K562 (cell line): ENCODE measurements around the gene CAPN12. TPM values are rescaled to one million over a fixed set of nuclear protein-coding genes. Genes with fewer than 3 reads are reported as not detected.
A peak's percentile ranks its signal among the peaks of the same experiment; 100 is the strongest.

Experiments
- ATAC-seq: fragments of 200-7000 bp; cut with Tn5 transposase; 3 replicates; pipeline ENCODE4 v1.9.1; 2020; ENCODE audit warnings: moderate library complexity
- BruUV-seq: library from RNA; stranded (reverse); fragments of 400-500 nt; replicated peaks from 2 replicates; lab custom pipeline; 2021; lab: Mats Ljungman, UMichigan
- CTCF ChIA-PET: fragments of 300-600 bp; formaldehyde crosslinking; extraction: SDS; loops from one replicate; lab custom pipeline; 2021; ENCODE audit warnings: low intra/inter-chr PET ratio; lab: Yijun Ruan, JAX
- POLR2A ChIA-PET: fragments of 300-600, 350-650 bp; sonication (Branson Sonifier 250); formaldehyde crosslinking; extraction: SDS; loops from one replicate; lab custom pipeline; 2021; ENCODE audit warnings: antibody characterized with exemption, inconsistent platforms; lab: Yijun Ruan, JAX
- DNase-seq, 4 experiments: peaks; one replicate each; pipeline versions ENCODE4 v3.0.0 to v3.0.0-alpha.2; 2011 to 2018; ENCODE audit warnings: low spot score in 3 of 4, mixed read lengths in 3 of 4; ENCODE audit errors: extremely low read depth in 1 of 4
- FAIRE-seq: peaks from 2 replicates; lab custom pipeline; 2011; peaks lifted over from hg19 to GRCh38; lab: Jason Lieb, UNC
- H2AFZ ChIP-seq: 2 replicates; pipeline ENCODE4 v1.6.0; 2011; ENCODE audit warnings: low read depth, low read length, control low read depth, inconsistent platforms
- H3K27ac ChIP-seq: fragments of 200-600 bp; 3 replicates; pipeline ENCODE4 v1.8.0; 2011; ENCODE audit warnings: low read depth, mild to moderate bottlenecking, control low read depth, inconsistent platforms, low read length, moderate library complexity, mixed read lengths; ENCODE audit errors: extremely low read depth
- H3K27me3 ChIP-seq, 2 experiments: fragments of 300-600 bp in 1 of 2; 2 replicates in 1 of 2; 3 replicates in 1 of 2; pipeline versions ENCODE4 v1.6.0 to v1.8.0; 2011; ENCODE audit warnings: inconsistent platforms in 2 of 2, low read length in 2 of 2, mild to moderate bottlenecking in 1 of 2, mixed read lengths in 1 of 2, moderate library complexity in 1 of 2; ENCODE audit not compliant: control insufficient read depth in 2 of 2, insufficient read depth in 2 of 2
- H3K36me3 ChIP-seq: fragments of 300-600 bp; 3 replicates; pipeline ENCODE4 v1.8.0; 2011; ENCODE audit warnings: mild to moderate bottlenecking, low read length, inconsistent platforms; ENCODE audit not compliant: control insufficient read depth, insufficient read depth
- H3K4me1 ChIP-seq, 2 experiments: fragments of 200-600 bp in 1 of 2; replicated peaks in 1 of 2; 2 replicates in 1 of 2; 3 replicates in 1 of 2; pipeline versions ENCODE4 v1.5.1 to v1.8.0; 2011; ENCODE audit warnings: inconsistent platforms in 2 of 2, low read length in 2 of 2, mild to moderate bottlenecking in 1 of 2, mixed read lengths in 1 of 2, moderate library complexity in 1 of 2; ENCODE audit not compliant: control insufficient read depth in 2 of 2, insufficient read depth in 2 of 2
- H3K4me2 ChIP-seq: 2 replicates; pipeline ENCODE4 v1.6.1; 2011; ENCODE audit warnings: low read length, control low read depth, inconsistent platforms, mixed read lengths; ENCODE audit not compliant: insufficient read depth
- H3K4me3 ChIP-seq: fragments of 200-600 bp; sonication (generic), shearing (Covaris generic); 2 replicates; pipeline ENCODE4 v1.5.1; 2016; ENCODE audit warnings: control low read depth, inconsistent platforms
- H3K79me2 ChIP-seq: fragments of 200-600 bp; 3 replicates; pipeline ENCODE4 v1.8.0; 2011; ENCODE audit warnings: low read length, inconsistent platforms; ENCODE audit not compliant: control insufficient read depth, insufficient read depth
- H3K9ac ChIP-seq, 2 experiments: 2 replicates each; pipeline versions ENCODE4 v1.6.0 to v1.6.1; 2011; ENCODE audit warnings: low read depth in 2 of 2, low read length in 2 of 2, control low read depth in 1 of 2, inconsistent platforms in 1 of 2, mild to moderate bottlenecking in 1 of 2, mixed read lengths in 1 of 2; ENCODE audit not compliant: insufficient read depth in 1 of 2
- H3K9me1 ChIP-seq: one replicate; pipeline ENCODE4 v1.6.0; 2011; ENCODE audit warnings: inconsistent platforms, mild to moderate bottlenecking, low read length, moderate library complexity; ENCODE audit not compliant: control insufficient read depth, insufficient read depth
- H3K9me3 ChIP-seq: replicated peaks from 2 replicates; pipeline ENCODE4 v1.5.1; 2011; ENCODE audit warnings: low read depth, low read length, inconsistent platforms; ENCODE audit not compliant: control insufficient read depth, insufficient read depth
- H4K20me1 ChIP-seq: replicated peaks from 2 replicates; pipeline ENCODE4 v1.6.1; 2011; ENCODE audit warnings: low read length, inconsistent platforms, mixed read lengths; ENCODE audit not compliant: control insufficient read depth, insufficient read depth
- BRD4 ChIP-seq: fragments of 200-600 bp; sonication (generic); IDR thresholded peaks from 2 replicates; pipeline ENCODE4 v1.6.1; 2017; ENCODE audit warnings: inconsistent platforms
- HMGN3 ChIP-seq: IDR thresholded peaks from 2 replicates; pipeline ENCODE4 v1.6.1; 2011; ENCODE audit warnings: borderline replicate concordance, low read depth, mild to moderate bottlenecking, mixed read lengths, low read length; ENCODE audit not compliant: insufficient read length; ENCODE audit errors: extremely low read depth
- LCOR ChIP-seq: sonication (generic); formaldehyde crosslinking; IDR thresholded peaks from 2 replicates; pipeline ENCODE4 v1.8.0; 2022; ENCODE audit warnings: mild to moderate bottlenecking, missing genetic modification reagents
- POLR2G ChIP-seq: fragments of 200-400 bp; formaldehyde crosslinking; IDR thresholded peaks from 2 replicates; pipeline ENCODE4 v1.6.1; 2017; ENCODE audit warnings: low read depth, mild to moderate bottlenecking, antibody characterized with exemption, low read length, moderate library complexity
- RCOR1 ChIP-seq, 2 experiments: IDR thresholded peaks; 2 replicates each; pipeline ENCODE4 v1.6.1; 2012; ENCODE audit warnings: low read depth in 2 of 2, low read length in 2 of 2, borderline replicate concordance in 1 of 2, improper control_type of control experiment in 1 of 2
- SIN3B ChIP-seq: fragments of 450-650 bp; IDR thresholded peaks from 2 replicates; pipeline ENCODE4 v1.6.1; 2017; ENCODE audit warnings: low read depth, mild to moderate bottlenecking, moderate library complexity
- SP1 ChIP-seq: sonication (generic); formaldehyde crosslinking; IDR thresholded peaks from 2 replicates; pipeline ENCODE4 v1.8.1; 2022; ENCODE audit warnings: mild to moderate bottlenecking, missing genetic modification reagents
- ZNF316 ChIP-seq: fragments of 450-650 bp; IDR thresholded peaks from 2 replicates; pipeline ENCODE4 v1.6.1; 2016
- WGBS: fragments of 100-300 bp; shearing (Covaris generic); methylation state at CpG from one replicate; pipeline ENCODE4 v1.1.6; 2016; ENCODE audit warnings: low coverage, mixed read lengths; ENCODE audit not compliant: insufficient coverage; ENCODE audit errors: missing lambda C conversion rate; 5-methylcytosine and 5-hydroxymethylcytosine counted together
- in situ Hi-C: fragments of 300-500 bp; cut with MboI; formaldehyde crosslinking; loops from 4 replicates; pipeline ENCODE4 v1.15.0; 2018; ENCODE audit warnings: inconsistent platforms, mixed read lengths
- intact Hi-C: fragments of 100-400 bp; cut with micrococcal nuclease; formaldehyde crosslinking; loops from 2 replicates; pipeline ENCODE4 v1.14.2; 2022
- polyA plus RNA-seq, 8 experiments: library from polyadenylated mRNA; depleted of rRNA in 4 of 8; stranded (reverse) in 5 of 8; unstranded in 3 of 8; fragments of >200 nt; fragmentation: Nextera tagmentation in 2 of 8; fragmentation: Illumina TruSeq in 1 of 8; extraction: Ambion mirVana in 2 of 8; extraction: Trizol in 1 of 8; gene quantifications; 2 replicates each; pipeline versions ENCODE4 v1.2.1 to v1.2.3, GENCODE V29; 2011 to 2014; ENCODE audit warnings: inconsistent platforms in 1 of 8, missing spikeins in 1 of 8
- total RNA-seq, 7 experiments: library from RNA; depleted of rRNA in 6 of 7; stranded (reverse); fragments of >200 nt in 6 of 7; fragmentation: Illumina TruSeq in 2 of 7; extraction: Trizol in 2 of 7; gene quantifications; 2 replicates each; pipeline versions ENCODE4 v1.2.1 to v1.2.3, GENCODE V29; 2011 to 2021; ENCODE audit warnings: low replicate concordance in 1 of 7
- TF ChIP-seq, protein P1 (sequence below): sonication (generic); formaldehyde crosslinking; IDR thresholded peaks from 2 replicates; pipeline ENCODE4 v1.8.0; 2022; ENCODE audit warnings: missing genetic modification reagents, mild to moderate bottlenecking, moderate library complexity, borderline replicate concordance
- TF ChIP-seq, protein P2 (sequence below): sonication (generic); formaldehyde crosslinking; IDR thresholded peaks from 2 replicates; pipeline ENCODE4 v1.8.0; 2022; ENCODE audit warnings: mild to moderate bottlenecking, missing genetic modification reagents
- TF ChIP-seq, protein P3 (sequence below): sonication (generic); formaldehyde crosslinking; IDR thresholded peaks from 2 replicates; pipeline ENCODE4 v1.8.1; 2023; ENCODE audit warnings: missing genetic modification reagents, mild to moderate bottlenecking, borderline replicate concordance

CAPN12 gene
- total and polyA plus RNA-seq, 9 of the 15 experiments (the other 6 are each of a cell fraction or from before 2014, with no cell fraction given): 0.83 to 7.0 (median 1.6) TPM

DNA sequence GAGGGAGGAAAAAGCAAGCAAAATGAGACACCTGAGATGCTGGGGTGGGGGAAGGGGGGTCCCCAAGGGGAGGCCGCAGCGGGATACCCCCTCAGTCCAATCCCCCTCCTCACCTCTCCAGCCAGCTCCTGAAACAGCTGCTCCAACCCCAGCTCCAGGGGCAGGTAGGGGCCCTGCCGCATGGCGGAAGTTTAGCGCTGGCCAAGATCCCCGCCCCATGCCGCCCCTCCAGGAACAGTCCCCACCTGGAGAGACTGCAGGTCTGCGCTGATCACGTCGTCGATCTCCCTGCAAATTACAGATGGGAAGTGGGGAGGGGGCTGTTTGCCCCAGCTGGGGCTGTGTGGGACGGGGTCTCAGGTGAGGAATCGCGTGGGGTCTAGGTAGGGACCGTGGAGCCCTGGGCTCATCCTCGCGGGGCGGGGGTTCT is 9.0 kb downstream of the CAPN12 start:
- in situ Hi-C loops: no loop called here
- ATAC-seq (peak; percentile 9; the same call in 2 of the 3 replicates), DNase-seq (peak; percentile 45 to 71 (median 62)), FAIRE-seq (no peak)
- ChIA-PET CTCF (no interaction called here), POLR2A (interaction anchor here (0.5 to 1.2 kb wide), 3 partner anchors 10 to 18 kb away, joined by 3 to 5 read pairs (median 4); no protein-coding TSS in a partner anchor)
- Histone ChIP-seq H3K4me3 (peak overlapping the region; percentile 17; the same call in 1 of the 2 replicates), H3K27me3 (no peaks in the 10 kb centered on the region), H3K4me2 (peak overlapping the region; percentile 71), H3K9me1 (no peaks in the 10 kb centered on the region), H3K27ac (peak overlapping the region; percentile 49; the same call in 1 of the 3 replicates), H3K79me2 (peaks cover 8% of the 10 kb centered on the region; the same call in 1 of the 3 replicates), H4K20me1 (0 out of 2 replicates have a peak, but pooled peaks cover 3% of the 10 kb centered on the region), H2AFZ (peak overlapping the region; percentile 71), H3K9ac (peak overlapping the region in 1 of 2 experiments; percentile 46; a peak in 2 of 4 replicates), H3K9me3 (no peaks in the 10 kb centered on the region), H3K4me1 (peaks cover 19 to 58% of the 10 kb centered on the region in 2 experiments; a peak in 4 of 5 replicates), H3K36me3 (peaks cover 21% of the 10 kb centered on the region; the same call in 2 of the 3 replicates)
- intact Hi-C loops: loop anchor here (5.0 to 10.0 kb wide), 3 partner anchors 97 to 200 kb away; partner anchors contain the start of genes ECH1, MRPS12 and SARS2
- TF ChIP-seq POLR2G (0 out of 2 replicates have a peak, but pooled peaks have one; percentile 2), SIN3B (0 out of 2 replicates have a peak, but pooled peaks have one; percentile 22), HMGN3 (peak; percentile 31), SP1 (CRISPR knock-in tag) (peak; percentile 8; the same call in 1 of the 2 replicates), LCOR (CRISPR knock-in tag) (no peak), RCOR1 (IDR thresholded peaks at IDR 0.05; ENCODE audit: borderline replicate concordance in 1 of 2, low read depth in 2 of 2, low read length in 2 of 2) (no peak), BRD4 (no peak), ZNF316 (no peak)
- TF ChIP-seq, protein P1, sequence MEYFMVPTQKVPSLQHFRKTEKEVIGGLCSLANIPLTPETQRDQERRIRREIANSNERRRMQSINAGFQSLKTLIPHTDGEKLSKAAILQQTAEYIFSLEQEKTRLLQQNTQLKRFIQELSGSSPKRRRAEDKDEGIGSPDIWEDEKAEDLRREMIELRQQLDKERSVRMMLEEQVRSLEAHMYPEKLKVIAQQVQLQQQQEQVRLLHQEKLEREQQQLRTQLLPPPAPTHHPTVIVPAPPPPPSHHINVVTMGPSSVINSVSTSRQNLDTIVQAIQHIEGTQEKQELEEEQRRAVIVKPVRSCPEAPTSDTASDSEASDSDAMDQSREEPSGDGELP (CRISPR knock-in tag): peak; percentile 63; the same call in 1 of the 2 replicates
- TF ChIP-seq, protein P2, sequence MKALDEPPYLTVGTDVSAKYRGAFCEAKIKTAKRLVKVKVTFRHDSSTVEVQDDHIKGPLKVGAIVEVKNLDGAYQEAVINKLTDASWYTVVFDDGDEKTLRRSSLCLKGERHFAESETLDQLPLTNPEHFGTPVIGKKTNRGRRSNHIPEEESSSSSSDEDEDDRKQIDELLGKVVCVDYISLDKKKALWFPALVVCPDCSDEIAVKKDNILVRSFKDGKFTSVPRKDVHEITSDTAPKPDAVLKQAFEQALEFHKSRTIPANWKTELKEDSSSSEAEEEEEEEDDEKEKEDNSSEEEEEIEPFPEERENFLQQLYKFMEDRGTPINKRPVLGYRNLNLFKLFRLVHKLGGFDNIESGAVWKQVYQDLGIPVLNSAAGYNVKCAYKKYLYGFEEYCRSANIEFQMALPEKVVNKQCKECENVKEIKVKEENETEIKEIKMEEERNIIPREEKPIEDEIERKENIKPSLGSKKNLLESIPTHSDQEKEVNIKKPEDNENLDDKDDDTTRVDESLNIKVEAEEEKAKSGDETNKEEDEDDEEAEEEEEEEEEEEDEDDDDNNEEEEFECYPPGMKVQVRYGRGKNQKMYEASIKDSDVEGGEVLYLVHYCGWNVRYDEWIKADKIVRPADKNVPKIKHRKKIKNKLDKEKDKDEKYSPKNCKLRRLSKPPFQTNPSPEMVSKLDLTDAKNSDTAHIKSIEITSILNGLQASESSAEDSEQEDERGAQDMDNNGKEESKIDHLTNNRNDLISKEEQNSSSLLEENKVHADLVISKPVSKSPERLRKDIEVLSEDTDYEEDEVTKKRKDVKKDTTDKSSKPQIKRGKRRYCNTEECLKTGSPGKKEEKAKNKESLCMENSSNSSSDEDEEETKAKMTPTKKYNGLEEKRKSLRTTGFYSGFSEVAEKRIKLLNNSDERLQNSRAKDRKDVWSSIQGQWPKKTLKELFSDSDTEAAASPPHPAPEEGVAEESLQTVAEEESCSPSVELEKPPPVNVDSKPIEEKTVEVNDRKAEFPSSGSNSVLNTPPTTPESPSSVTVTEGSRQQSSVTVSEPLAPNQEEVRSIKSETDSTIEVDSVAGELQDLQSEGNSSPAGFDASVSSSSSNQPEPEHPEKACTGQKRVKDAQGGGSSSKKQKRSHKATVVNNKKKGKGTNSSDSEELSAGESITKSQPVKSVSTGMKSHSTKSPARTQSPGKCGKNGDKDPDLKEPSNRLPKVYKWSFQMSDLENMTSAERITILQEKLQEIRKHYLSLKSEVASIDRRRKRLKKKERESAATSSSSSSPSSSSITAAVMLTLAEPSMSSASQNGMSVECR (CRISPR knock-in tag): peak; percentile 44; the same call in 1 of the 2 replicates
- TF ChIP-seq, protein P3, sequence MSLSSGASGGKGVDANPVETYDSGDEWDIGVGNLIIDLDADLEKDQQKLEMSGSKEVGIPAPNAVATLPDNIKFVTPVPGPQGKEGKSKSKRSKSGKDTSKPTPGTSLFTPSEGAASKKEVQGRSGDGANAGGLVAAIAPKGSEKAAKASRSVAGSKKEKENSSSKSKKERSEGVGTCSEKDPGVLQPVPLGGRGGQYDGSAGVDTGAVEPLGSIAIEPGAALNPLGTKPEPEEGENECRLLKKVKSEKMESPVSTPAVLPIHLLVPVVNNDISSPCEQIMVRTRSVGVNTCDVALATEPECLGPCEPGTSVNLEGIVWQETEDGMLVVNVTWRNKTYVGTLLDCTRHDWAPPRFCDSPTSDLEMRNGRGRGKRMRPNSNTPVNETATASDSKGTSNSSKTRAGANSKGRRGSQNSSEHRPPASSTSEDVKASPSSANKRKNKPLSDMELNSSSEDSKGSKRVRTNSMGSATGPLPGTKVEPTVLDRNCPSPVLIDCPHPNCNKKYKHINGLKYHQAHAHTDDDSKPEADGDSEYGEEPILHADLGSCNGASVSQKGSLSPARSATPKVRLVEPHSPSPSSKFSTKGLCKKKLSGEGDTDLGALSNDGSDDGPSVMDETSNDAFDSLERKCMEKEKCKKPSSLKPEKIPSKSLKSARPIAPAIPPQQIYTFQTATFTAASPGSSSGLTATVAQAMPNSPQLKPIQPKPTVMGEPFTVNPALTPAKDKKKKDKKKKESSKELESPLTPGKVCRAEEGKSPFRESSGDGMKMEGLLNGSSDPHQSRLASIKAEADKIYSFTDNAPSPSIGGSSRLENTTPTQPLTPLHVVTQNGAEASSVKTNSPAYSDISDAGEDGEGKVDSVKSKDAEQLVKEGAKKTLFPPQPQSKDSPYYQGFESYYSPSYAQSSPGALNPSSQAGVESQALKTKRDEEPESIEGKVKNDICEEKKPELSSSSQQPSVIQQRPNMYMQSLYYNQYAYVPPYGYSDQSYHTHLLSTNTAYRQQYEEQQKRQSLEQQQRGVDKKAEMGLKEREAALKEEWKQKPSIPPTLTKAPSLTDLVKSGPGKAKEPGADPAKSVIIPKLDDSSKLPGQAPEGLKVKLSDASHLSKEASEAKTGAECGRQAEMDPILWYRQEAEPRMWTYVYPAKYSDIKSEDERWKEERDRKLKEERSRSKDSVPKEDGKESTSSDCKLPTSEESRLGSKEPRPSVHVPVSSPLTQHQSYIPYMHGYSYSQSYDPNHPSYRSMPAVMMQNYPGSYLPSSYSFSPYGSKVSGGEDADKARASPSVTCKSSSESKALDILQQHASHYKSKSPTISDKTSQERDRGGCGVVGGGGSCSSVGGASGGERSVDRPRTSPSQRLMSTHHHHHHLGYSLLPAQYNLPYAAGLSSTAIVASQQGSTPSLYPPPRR (CRISPR knock-in tag): no peak
- no TSS peak for BruUV-seq
- 41% methylated on average over 9 of the region's 18 CpGs for WGBS
